Neural cell (in vitro differentiated cells): Measurements from ENCODE around the gene IGSF11. TPM values are rescaled to one million over a fixed set of nuclear protein-coding genes. Genes with fewer than 3 reads are reported as not detected.

Experiments used
- H2AFZ ChIP-seq: fragments of 200-600, 300-800 bp; sonication (generic), shearing (Covaris generic); 2 replicates; pipeline ENCODE4 v1.6.0; 2014; ENCODE audit warnings: low read depth, mild to moderate bottlenecking, antibody characterized with exemption, low read length, moderate library complexity
- H3F3A ChIP-seq: fragments of 200-600 bp; shearing (Covaris generic); 2 replicates; pipeline ENCODE4 v1.6.1; 2016; ENCODE audit warnings: mild to moderate bottlenecking, moderate library complexity, mixed read lengths, antibody characterized with exemption, low read length; ENCODE audit not compliant: insufficient read depth, poor library complexity, severe bottlenecking
- H3K27ac ChIP-seq: fragments of 200-600, 300-800 bp; sonication (generic), shearing (Covaris generic); 2 replicates; pipeline ENCODE4 v1.5.1; 2014; ENCODE audit warnings: mild to moderate bottlenecking, low read length, moderate library complexity
- H3K27me3 ChIP-seq: fragments of 300-800, 200-600 bp; sonication (generic), shearing (Covaris generic); 2 replicates; pipeline ENCODE4 v1.6.0; 2014; ENCODE audit warnings: mild to moderate bottlenecking, low read depth, low read length, moderate library complexity; ENCODE audit not compliant: insufficient read depth
- H3K36me3 ChIP-seq: fragments of 300-800, 200-600 bp; sonication (generic), shearing (Covaris generic); 2 replicates; pipeline ENCODE4 v1.5.1; 2014; ENCODE audit warnings: mild to moderate bottlenecking, antibody characterized with exemption, low read length, moderate library complexity; ENCODE audit not compliant: insufficient read depth
- H3K4me2 ChIP-seq: fragments of 300-800, 200-600 bp; sonication (generic), shearing (Covaris generic); 2 replicates; pipeline ENCODE4 v1.6.0; 2014; ENCODE audit warnings: mild to moderate bottlenecking, low read length
- H3K4me3 ChIP-seq: fragments of 300-800, 200-600 bp; sonication (generic), shearing (Covaris generic); 2 replicates; pipeline ENCODE4 v1.5.1; 2014; ENCODE audit warnings: mild to moderate bottlenecking, low read length, moderate library complexity
- H3K79me2 ChIP-seq: fragments of 200-600 bp; shearing (Covaris generic); replicated peaks from 2 replicates; pipeline ENCODE4 v1.6.0; 2014; ENCODE audit warnings: mild to moderate bottlenecking, low read length, moderate library complexity; ENCODE audit not compliant: insufficient read depth
- H3K9ac ChIP-seq: fragments of 300-800, 200-600 bp; sonication (generic), shearing (Covaris generic); 2 replicates; pipeline ENCODE4 v1.6.1; 2016; ENCODE audit warnings: mild to moderate bottlenecking, low read length, mixed read lengths
- H3K9me2 ChIP-seq: fragments of 200-600 bp; shearing (Covaris generic); 2 replicates; pipeline ENCODE4 v1.6.1; 2016; ENCODE audit warnings: mild to moderate bottlenecking, low read length, mixed read lengths; ENCODE audit not compliant: insufficient read depth
- H3K9me3 ChIP-seq: fragments of 200-600, 300-800 bp; sonication (generic), shearing (Covaris generic); 2 replicates; pipeline ENCODE4 v1.6.1; 2016; ENCODE audit warnings: mild to moderate bottlenecking, mixed run types, low read length, moderate library complexity, mixed read lengths
- H4K20me1 ChIP-seq: fragments of 200-600 bp; shearing (Covaris generic); 2 replicates; pipeline ENCODE4 v1.6.1; 2016; ENCODE audit warnings: mild to moderate bottlenecking, mixed run types; ENCODE audit not compliant: insufficient read depth
- EP300 ChIP-seq: fragments of 450-650 bp; conservative IDR thresholded peaks from 2 replicates; pipeline ENCODE4 v1.6.1; 2014; ENCODE audit warnings: antibody characterized with exemption, mild to moderate bottlenecking, moderate library complexity; ENCODE audit not compliant: poor library complexity, severe bottlenecking
- EZH2 ChIP-seq: fragments of 200-600, 300-800 bp; shearing (Covaris generic), sonication (generic); IDR thresholded peaks from 2 replicates; pipeline ENCODE4 v1.6.1; 2014; ENCODE audit warnings: antibody characterized with exemption, low read length, borderline replicate concordance, mild to moderate bottlenecking; ENCODE audit not compliant: insufficient read depth, poor library complexity, severe bottlenecking
- MXI1 ChIP-seq: fragments of 450-650 bp; conservative IDR thresholded peaks from 2 replicates; pipeline ENCODE4 v1.6.1; 2014; ENCODE audit warnings: antibody characterized with exemption, mild to moderate bottlenecking; ENCODE audit not compliant: poor library complexity, severe bottlenecking
- POLR2AphosphoS5 ChIP-seq: IDR thresholded peaks from 2 replicates; pipeline ENCODE4 v1.6.1; 2012
- RAD21 ChIP-seq: fragments of 450-650 bp; conservative IDR thresholded peaks from 2 replicates; pipeline ENCODE4 v1.6.1; 2014; ENCODE audit warnings: antibody characterized with exemption, mild to moderate bottlenecking, moderate library complexity
- SMC3 ChIP-seq: fragments of 450-650 bp; conservative IDR thresholded peaks from 2 replicates; pipeline ENCODE4 v1.6.1; 2014; ENCODE audit warnings: antibody characterized with exemption, mild to moderate bottlenecking, moderate library complexity; ENCODE audit not compliant: poor library complexity
- TAF1 ChIP-seq: IDR thresholded peaks from 2 replicates; pipeline ENCODE4 v1.6.1; 2012; ENCODE audit warnings: low read depth
- polyA plus RNA-seq: library from polyadenylated mRNA; depleted of rRNA; stranded (reverse); fragments of >200 nt; gene quantifications from 2 replicates; pipeline ENCODE4 v1.2.3, GENCODE V29; 2014
- TF ChIP-seq, protein P1 (sequence below): IDR thresholded peaks from 2 replicates; pipeline ENCODE4 v1.6.1; 2012; ENCODE audit warnings: borderline replicate concordance
- TF ChIP-seq, protein P2 (sequence below): fragments of 450-650 bp; IDR thresholded peaks from 2 replicates; pipeline ENCODE4 v1.5.1; 2014; ENCODE audit warnings: antibody characterized with exemption, mild to moderate bottlenecking, moderate library complexity; ENCODE audit not compliant: poor library complexity, severe bottlenecking

IGSF11 gene
- polyA plus RNA-seq, 1 donor from 2014 or later: 1.2 TPM

DNA sequence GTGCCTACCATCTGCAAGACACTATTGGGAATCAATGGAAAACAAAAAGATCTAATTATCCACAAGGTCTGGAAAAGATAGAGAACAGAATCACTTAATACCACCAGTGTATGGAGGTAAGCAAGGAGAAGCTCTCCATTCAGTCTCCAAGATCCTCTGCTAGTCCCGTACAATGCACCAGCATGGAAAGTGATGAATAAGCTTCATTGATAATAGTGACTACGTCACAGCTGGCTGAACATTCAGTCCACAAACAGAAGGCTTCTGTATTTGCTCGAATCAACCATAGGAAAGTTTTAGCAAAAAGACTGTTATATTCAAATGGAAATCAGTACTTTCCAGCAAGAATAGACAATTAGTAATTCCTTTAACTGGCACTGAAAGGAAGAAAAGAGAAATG is 42.9 kb downstream of the IGSF11 start:
- Histone ChIP-seq H3K4me2 (no peak overlapping the region), H4K20me1 (no peaks in the 10 kb centered on the region), H3K79me2 (no peaks in the 10 kb centered on the region), H3K36me3 (no peaks in the 10 kb centered on the region), H2AFZ (no peak overlapping the region), H3K9me3 (no peaks in the 10 kb centered on the region), H3K4me3 (no peak overlapping the region), H3K9me2 (no peaks in the 10 kb centered on the region), H3K27me3 (no peaks in the 10 kb centered on the region), H3K27ac (no peak overlapping the region), H3F3A (no peaks in the 10 kb centered on the region), H3K9ac (no peak overlapping the region)
- no peak for TF ChIP-seq EP300
- no peak for TF ChIP-seq RAD21
- TF ChIP-seq SMC3: no peak
- TF ChIP-seq, protein P1, sequence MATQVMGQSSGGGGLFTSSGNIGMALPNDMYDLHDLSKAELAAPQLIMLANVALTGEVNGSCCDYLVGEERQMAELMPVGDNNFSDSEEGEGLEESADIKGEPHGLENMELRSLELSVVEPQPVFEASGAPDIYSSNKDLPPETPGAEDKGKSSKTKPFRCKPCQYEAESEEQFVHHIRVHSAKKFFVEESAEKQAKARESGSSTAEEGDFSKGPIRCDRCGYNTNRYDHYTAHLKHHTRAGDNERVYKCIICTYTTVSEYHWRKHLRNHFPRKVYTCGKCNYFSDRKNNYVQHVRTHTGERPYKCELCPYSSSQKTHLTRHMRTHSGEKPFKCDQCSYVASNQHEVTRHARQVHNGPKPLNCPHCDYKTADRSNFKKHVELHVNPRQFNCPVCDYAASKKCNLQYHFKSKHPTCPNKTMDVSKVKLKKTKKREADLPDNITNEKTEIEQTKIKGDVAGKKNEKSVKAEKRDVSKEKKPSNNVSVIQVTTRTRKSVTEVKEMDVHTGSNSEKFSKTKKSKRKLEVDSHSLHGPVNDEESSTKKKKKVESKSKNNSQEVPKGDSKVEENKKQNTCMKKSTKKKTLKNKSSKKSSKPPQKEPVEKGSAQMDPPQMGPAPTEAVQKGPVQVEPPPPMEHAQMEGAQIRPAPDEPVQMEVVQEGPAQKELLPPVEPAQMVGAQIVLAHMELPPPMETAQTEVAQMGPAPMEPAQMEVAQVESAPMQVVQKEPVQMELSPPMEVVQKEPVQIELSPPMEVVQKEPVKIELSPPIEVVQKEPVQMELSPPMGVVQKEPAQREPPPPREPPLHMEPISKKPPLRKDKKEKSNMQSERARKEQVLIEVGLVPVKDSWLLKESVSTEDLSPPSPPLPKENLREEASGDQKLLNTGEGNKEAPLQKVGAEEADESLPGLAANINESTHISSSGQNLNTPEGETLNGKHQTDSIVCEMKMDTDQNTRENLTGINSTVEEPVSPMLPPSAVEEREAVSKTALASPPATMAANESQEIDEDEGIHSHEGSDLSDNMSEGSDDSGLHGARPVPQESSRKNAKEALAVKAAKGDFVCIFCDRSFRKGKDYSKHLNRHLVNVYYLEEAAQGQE: no peak
- TF ChIP-seq MXI1: no peak
- TF ChIP-seq, protein P2, sequence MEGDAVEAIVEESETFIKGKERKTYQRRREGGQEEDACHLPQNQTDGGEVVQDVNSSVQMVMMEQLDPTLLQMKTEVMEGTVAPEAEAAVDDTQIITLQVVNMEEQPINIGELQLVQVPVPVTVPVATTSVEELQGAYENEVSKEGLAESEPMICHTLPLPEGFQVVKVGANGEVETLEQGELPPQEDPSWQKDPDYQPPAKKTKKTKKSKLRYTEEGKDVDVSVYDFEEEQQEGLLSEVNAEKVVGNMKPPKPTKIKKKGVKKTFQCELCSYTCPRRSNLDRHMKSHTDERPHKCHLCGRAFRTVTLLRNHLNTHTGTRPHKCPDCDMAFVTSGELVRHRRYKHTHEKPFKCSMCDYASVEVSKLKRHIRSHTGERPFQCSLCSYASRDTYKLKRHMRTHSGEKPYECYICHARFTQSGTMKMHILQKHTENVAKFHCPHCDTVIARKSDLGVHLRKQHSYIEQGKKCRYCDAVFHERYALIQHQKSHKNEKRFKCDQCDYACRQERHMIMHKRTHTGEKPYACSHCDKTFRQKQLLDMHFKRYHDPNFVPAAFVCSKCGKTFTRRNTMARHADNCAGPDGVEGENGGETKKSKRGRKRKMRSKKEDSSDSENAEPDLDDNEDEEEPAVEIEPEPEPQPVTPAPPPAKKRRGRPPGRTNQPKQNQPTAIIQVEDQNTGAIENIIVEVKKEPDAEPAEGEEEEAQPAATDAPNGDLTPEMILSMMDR: no peak
- TF ChIP-seq EZH2: no peak
- TF ChIP-seq TAF1: no peak
- no peak for TF ChIP-seq POLR2AphosphoS5

DNA sequence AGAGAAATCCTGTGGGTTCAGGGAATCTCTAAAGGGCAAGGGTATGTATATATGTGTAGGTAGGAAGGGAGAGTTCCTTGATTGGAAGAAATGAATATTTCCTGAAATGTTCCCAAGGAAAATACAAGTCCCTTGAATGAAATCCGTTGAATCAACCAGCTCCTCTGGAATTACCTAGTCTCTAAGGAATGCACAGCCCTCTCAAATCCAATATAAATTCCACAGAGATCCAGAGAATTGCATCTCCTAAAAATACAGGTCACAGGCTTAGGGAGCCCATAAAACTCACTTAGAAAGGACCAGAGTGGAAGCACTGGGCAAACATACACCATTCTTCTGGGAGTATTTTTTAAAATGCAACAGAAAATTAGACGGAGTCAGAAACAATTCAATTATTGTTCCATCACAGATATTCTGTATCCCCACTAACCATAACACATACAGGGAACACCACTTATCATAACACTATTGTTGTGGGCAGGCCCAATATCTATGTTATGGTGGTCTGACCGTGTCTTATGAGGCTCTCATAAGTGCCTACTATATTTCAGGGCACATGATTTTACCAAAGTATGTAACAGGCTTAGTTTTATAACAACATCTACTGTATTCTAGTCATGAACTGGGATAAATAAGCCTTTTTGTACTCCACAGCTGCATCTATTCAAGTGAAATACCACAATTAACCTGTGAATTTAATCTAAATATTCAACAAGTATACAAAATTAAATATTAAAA is 43.7 kb downstream of the IGSF11 start:
- H4K20me1 ChIP-seq: no peaks in the 10 kb centered on the region
- no peak overlapping the region for H3K4me3 ChIP-seq
- no peaks in the 10 kb centered on the region for H3K9me3 ChIP-seq
- H3K9ac ChIP-seq: no peak overlapping the region
- H3K4me2 ChIP-seq: no peak overlapping the region
- no peaks in the 10 kb centered on the region for H3K9me2 ChIP-seq
- TF ChIP-seq TAF1 (no peak), SMC3 (no peak), POLR2AphosphoS5 (no peak), EP300 (no peak), MXI1 (no peak)
- TF ChIP-seq, protein P2: no peak
- TF ChIP-seq, protein P1: no peak
- H2AFZ ChIP-seq: no peak overlapping the region
- H3F3A ChIP-seq: no peaks in the 10 kb centered on the region
- no peaks in the 10 kb centered on the region for H3K27me3 ChIP-seq
- H3K36me3 ChIP-seq: no peaks in the 10 kb centered on the region
- no peaks in the 10 kb centered on the region for H3K79me2 ChIP-seq
- no peak overlapping the region for H3K27ac ChIP-seq
